HG02943 (cell line): Measurements from ENCODE around the gene NFASC.

Experiments used
- ATAC-seq: cut with Tn5 transposase; IDR thresholded peaks from one replicate; pipeline ENCODE4 v1.9.1; 2021; ENCODE audit warnings: mild to moderate bottlenecking, low read depth, moderate library complexity; ENCODE audit not compliant: unreplicated experiment

NFASC gene

DNA sequence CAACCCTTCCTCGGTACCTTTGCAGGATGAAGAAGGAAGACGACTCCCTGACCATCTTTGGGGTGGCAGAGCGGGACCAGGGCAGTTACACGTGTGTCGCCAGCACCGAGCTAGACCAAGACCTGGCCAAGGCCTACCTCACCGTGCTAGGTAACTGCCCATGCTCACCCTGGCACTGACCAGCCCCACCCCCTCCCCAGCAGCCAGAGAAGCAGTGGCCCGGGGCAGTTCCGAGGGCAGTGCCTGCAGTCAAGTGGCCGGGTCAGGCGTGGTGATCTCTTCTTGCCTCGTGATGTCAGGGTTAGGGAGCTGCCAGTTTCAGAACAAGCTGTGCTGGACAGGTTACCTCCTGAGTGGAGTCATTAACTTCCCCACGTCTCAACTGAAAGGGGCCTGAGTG is 106.0 kb downstream of the NFASC start:
- ATAC-seq, result no peak

DNA sequence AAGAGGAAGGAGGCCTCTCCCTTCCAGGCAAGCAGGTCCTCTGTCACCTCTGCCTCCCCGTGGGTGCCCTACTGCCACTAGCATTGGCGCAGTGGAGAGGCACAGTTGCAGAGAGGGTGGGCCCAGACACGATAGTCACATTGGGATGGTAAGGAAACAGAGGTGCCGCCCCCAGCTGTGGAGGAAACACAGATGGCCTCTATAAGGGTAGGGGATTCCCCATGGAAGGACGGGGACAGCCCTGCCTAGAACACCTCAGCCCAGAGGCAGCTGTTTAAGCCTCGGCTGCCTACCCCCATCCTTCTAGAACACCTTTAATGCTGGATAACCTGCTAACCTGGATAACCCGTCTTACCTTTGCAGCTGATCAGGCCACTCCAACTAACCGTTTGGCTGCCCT is 106.7 kb downstream of the NFASC start:
- no peak for ATAC-seq

DNA sequence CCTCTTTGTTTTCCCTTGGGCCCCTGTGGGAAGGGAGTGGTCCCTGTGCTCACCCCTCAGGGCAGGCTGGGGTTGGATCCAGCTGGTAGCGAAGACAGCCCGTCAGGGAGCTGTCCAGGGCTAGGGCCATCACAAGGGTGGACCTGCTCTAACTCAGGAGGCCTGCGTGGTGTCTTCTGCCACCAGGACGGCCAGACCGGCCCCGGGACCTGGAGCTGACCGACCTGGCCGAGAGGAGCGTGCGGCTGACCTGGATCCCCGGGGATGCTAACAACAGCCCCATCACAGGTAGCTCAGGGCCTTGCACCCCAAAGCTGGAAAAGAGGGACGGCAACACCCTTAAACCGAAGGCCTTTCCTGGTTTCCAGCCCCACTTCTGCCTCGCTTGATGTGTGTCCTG is 108.1 kb downstream of the NFASC start:
- ATAC-seq, result no peak

DNA sequence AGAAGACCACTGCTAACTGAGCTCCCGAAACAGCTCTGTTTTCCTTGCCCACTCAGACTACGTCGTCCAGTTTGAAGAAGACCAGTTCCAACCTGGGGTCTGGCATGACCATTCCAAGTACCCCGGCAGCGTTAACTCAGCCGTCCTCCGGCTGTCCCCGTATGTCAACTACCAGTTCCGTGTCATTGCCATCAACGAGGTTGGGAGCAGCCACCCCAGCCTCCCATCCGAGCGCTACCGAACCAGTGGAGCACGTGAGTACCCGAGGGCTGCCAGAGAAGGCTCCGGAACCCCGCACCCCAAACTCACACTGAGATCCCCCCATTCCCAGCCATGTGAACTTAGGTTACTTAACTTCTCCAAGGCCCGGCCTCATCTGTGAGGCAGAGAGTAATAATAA is 108.6 kb downstream of the NFASC start:
- ATAC-seq, result no peak

DNA sequence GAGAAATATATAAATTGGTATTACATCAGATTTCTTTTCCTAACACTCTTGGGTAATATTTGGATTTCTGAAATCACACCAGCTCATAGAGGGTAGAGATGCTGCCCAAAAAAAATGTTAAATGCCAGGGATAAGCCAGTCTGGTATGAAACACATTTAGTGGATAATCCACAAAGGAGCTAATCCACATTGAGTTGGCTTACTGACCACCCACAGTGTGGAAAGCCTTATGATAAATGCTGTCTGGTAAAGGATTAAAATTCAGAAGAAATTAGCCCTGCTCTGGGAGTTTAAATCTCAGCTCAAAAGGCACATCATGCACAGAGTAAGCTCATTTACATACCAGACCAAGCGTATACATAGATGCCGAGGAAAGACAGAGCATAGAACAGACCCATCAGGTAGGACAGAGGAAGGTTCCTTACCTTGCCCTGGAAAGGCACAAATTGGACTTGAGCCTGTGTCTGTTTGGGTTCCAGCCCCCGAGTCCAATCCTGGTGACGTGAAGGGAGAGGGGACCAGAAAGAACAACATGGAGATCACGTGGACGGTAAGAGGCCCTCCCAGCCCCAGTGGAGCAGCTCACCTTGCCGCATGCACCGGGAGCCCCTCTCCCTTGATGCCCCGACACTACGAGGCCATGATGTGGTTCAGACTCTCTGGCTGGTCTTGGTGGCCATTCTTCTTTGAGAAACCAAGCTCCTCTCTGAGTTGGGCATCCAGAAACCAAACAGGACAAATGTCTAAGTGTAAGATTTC is 109.4 kb downstream of the NFASC start:
- no peak for ATAC-seq

DNA sequence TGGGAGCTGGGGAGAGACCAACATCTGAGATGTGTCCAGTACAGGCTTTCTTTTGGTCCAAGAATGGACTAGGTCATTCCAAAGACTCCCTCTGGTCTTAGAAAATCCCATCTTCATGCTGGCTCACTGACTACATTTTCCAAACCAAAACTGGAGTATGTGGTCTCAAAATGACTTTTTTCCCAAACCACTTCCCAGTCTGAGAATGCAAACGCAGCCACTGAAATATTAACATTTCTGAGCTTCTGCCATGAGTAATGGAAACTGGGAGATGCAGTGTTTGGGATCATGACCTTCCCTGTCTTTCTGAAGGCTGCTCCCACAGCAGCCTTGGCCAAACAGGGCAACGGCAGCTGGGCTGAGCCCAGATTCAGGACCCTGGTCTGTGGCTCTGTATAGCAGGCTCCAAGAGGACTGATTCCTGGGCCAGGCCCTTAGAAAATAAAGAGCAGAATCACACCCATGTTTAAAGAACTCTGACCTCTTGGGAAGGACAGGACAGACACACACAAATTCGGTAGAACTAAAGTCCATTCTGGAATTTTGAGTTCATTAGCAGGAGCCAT is 110.3 kb downstream of the NFASC start:
- no peak for ATAC-seq

DNA sequence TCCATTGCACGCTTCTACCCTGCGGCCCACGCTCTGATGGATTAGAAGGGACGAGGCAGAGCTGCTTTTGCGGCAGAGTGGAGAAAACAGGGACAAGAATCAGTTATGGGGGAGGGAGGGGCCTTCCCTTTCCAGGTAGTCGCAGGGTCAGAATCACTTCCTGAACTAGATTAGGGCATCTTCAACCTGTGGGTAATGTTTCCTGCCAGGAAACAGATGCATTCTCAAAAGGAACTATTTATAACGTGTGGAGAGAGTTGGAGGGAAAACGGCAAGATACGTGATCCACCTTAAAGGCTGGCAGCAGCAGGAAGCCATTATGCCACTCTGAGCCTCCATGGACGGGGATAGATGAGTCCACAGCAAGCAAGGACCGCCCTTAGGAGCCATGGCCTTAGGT is 112.5 kb downstream of the NFASC start:
- ATAC-seq, result no peak

DNA sequence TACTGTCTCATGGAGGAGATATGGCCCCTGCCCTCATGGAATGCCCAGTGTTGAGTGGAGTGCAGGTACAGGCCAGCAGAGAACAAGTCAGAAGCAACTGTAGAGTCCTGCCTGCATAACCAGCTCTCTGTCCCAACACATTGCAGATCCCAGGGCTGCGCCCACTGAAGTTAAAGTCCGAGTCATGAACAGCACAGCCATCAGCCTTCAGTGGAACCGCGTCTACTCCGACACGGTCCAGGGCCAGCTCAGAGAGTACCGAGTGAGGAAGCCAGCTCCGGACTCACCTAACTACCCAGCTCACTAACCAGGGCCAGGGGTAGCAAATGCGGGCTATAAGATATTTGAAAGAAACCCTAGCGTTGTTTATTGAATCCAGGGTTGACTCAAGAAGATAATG is 113.2 kb downstream of the NFASC start:
- ATAC-seq, result no peak

DNA sequence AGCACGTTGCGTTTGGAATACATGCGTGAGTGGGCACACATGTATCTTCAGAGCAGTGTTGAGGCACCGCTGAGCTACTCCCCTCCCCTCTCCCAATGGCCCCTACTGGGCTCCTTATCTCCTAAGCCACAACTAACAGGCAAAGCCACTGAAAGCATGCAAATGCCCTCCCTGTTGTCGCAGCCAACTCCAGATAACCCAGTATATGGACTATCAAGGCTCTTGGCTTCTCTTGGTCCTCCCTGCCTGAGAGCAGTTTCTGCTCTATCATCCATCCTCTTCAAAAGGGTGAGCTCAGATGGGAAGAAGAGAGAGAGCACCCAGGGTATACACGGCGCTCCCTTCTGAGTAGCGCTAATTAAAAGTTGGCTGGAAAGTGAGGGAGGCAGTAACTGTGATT is 113.8 kb downstream of the NFASC start:
- no peak for ATAC-seq

DNA sequence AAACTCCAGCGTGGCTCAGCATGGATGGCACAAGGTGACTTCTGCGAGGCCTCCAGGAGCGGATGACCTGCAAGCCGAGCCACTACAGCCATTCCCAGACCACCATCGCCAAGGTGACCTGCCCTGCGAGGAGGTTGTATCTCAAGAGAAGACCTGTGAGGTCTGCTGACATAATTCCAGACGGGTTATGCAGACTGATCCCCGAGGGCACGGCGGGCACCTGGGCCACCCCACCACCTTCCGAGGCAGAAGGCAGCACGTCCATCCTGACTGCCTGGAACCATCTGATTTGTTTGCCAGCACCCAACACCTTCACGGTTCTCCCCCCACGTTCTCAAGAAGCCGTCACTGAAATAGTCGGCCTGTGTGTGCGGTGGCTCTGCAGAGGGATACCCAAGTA is 115.5 kb downstream of the NFASC start:
- no peak for ATAC-seq

DNA sequence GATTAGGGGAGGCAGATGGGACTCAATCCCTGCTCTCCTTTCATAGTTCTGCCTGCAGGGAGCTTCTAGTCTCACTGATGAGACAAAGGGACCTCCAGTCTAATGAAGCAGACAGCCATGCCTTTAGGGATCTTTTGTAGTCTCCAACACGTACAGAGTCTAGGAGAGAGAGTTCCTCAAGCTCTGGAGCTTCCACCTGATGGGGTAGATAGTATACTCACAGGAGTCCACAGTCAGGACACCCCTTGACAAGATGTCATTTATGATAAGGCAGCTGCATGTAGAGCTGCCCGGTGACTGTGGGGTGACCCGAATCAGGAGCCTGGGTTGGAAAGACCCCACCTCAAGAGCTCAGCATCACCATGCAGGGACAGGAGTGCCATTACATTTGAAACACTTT is 117.0 kb downstream of the NFASC start:
- no peak for ATAC-seq

DNA sequence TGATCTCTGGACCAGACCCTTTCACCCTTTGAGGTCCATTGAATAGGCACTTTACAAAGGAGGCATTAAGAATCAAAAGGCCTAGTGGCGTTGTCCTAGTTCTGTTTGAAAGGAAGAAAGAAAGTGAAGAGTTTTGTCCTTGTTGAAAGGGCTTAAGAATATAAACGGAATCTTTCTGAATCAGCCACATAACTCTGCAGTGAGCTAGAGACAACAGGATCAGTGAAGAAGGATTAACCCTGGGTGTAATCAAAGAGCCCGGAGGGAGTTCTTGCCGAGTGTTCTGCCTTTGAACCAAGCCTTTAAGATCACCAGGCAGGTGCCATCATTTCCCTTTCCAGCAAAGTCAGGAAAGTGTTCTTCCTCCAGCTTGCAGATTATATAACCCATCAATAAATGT is 117.5 kb downstream of the NFASC start:
- ATAC-seq, result no peak

DNA sequence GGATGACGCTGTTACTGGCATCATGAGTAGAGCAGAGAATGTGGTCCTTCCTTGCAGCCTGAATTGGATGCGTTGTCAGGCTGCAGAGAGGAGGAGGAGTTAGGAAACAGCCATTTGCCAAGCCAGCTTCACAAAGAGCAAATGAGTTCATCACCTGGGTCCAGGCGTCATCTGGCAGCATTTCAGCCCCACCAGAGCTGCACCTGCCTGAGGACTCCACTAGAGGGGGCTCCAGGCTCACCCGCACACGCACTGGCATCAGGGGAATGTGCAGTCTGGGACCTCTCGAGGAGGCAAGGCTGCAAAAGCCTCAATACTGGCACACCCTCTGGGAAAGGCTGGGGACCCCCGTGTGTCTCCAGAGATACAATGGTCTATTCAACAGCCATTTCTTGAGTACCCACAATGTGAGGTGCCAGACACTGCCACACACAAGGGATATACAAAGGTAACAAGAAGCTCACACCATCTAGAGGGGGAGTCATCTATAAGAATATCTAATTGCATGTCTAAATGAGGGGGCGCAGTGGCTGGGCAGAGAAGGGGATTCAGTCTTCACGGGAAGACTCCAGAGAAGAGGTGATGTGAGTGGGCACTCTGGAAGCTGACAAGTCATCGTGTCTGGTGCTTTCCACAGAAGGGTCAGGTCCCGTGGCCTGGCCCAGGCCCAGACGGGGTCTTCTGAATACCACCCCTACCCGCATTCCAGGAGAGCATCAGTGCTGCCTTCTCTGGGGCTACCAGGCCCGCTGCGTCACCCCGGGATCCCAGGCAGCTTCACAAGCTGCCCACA is 118.8 kb downstream of the NFASC start:
- ATAC-seq, result no peak

DNA sequence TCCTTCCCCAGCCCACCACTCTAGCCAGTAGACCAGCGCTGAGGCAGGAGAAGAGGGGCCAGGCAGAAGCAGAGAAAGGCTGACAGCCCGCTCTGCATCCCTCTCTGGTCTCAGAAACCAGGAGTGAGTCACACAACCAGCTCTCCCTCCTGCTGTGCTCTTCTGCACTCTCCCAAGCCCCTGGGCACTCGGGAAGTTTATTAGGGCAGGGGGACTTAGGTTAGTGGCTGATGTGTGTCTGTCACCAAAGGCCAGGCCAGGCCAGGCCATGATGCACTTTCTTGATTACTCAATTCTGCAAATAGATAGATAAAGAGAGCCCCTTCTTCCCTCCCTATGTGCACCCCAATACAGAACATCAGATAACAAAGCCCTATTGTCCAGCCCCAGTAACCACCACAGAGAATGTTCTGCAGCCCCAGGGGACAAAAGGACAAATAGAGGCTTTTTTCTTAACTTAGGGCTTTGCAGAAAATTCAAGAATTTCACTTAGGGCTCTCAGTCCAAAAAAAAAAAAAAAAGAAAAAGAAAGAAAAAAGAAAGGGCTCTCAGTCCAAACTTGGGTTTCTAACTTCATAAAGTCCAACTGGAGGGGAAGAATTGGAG is 119.5 kb downstream of the NFASC start:
- no peak for ATAC-seq

DNA sequence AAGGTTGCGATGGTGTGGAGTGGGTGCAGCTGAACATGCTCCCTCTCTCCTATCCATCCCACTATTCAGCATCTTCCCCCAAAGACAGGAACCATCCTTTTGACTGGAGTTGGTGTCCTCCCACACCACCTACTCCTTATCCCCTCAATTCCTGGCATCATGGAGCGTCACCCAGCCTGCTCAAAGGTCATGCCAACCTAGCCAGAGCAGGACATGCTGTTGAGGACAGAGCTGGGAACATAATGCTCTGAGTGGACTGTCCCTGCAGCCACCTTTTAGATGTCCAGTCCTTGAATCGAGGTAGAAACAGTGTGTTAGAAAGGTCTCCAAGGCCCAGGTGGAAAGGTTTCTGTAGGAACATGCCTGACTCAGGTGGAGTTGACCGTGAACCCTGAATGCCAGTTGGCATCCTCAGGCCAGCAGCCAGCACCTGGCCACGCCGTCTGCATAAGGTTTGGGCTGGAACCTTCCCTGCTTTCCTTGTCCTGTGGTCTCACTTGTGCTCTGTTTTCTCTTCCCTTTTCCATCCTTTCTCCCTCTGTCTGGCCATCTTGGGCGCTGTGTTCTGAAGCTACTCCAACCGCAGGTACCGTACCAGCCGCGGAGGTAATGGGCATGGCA is 120.2 kb downstream of the NFASC start:
- ATAC-seq, result no peak

DNA sequence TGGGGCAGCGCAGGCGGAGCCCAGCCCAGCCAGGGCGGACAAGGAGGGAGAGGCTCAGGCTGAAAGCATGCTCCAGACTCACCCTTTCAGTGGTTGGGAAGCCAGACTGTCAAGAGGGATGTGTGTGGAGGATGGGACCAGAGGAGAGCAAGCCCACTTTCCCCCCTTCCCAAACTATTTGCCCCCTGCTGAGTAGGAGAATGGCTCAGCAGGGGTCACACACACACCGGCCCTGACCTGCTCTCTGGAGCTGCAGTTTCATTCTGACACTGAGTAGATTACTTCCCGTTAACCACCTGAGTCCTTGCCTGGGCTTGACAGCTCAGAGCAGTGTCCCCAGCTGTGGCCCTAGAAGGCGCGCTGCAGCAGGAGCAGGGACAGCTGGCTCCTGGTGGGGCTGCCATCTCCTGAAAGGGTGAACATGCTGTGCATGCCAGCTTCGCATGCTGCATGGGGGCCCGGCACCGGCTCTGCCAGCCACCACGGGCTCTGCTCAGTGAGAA is 120.7 kb downstream of the NFASC start:
- no peak for ATAC-seq

DNA sequence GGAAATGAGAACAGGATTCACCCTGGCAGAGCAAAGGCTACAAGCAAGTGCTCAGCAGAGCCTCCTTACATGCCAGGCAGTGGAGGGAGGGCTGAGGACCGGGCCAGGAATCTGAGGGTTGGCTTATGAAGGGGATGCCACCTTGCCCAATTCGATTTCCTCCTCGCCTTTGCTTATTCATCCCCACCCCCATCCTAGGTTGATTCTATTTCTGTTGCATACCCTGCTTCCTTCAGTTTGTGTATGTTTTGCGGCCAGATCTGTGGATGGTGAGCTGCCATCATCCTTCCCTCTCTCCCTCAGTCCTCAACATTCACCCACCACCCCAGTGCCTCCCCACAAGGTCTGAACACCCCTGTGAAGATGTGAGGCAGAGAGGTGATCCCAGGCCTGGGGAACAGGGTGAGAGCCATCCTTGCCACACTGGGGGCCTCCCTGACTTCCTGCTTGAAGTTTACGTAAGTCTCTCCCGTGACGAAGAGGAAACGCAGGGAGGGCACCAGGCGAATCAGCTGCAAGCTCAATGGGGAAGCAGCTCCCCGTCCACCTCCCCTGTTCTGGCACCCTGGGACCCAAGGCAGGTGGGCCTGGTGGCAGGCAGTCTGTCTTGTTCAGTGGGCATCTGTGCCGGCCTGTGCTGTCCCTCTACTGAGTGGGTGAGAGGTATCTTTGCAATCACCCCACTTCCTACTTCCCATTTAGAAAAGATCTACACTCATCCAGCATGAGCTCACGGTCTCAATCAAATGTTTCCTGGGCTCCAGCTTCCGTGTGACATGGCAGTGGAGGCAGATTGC is 121.7 kb downstream of the NFASC start:
- no peak for ATAC-seq

DNA sequence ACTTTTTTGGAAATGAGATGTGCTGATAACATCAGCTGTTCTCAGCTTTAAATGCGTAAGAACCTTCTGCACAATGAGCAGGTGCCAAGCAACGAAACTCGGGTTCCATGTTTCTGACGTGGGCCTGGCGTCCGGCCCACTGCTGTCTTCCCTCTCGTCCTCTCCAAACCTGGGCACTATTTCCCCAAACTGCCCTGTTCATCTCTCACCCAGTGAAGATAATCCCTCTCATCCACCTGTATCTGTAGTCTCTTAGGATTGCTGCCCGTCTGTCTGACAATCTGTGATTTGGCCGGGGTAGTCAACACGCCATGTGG is 122.3 kb downstream of the NFASC start:
- no peak for ATAC-seq

DNA sequence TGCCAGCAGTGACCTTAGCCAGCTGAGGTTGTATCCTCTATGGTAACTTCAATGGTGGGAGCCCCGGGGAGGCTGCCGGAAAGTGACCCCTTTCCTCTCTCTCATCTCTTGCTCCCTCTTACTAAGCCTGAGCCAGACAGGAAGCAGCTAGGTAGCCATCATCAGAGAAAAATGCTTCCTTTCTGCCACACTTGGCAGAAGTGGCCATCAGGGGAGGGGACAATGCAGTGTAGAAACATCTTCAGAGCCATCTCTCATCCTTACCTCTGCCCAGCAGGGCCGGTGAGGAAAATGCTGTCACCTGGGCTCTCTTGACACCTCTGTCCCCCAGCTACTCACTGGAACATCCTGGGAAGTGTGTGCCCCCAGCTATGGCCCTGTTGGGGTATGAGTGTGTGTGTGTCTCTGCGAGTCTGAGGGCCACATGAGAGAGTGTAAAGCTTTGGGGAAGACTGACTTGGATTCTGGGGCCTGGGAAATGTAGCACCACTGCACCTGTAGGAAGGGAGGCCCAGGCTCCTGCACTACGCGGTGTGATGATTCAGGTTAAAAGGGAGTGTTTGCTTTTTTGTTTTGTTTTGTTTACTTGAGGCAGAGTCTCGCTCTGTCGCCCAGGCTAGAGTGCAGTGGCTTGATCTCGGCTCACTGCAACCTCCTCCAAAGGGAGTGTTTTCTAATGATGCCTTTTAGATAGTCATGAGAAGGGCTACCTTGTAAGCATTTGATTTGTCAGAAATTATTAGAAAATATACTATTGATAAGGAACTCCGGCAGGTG is 123.6 kb downstream of the NFASC start:
- ATAC-seq, result no peak
